Activated T-cell treated with anti-CD3 and anti-CD28 coated beads, Interleukin-2, amount 50 U/mL, for 72 hours (primary cell): Measurements from ENCODE around the gene MET. TPM values are rescaled to one million over a fixed set of nuclear protein-coding genes. Genes with fewer than 3 reads are reported as not detected.
"Not testable (repeated sequence)": the region's sequence is repeated elsewhere in the genome, so short reads cannot be mapped to it uniquely, and the experiment has no call there.

ENCODE experiments used
- ATAC-seq, 2 donors: fragments of 150-1000 bp; cut with Tn5 transposase; replicated peaks in 1 of 2; 2 replicates each; pipeline ENCODE4 v1.10.0; 2021; ENCODE audit warnings: moderate library complexity in 2 of 2, mild to moderate bottlenecking in 1 of 2
- DNase-seq, 2 donors: peaks; one replicate each; pipeline ENCODE4 v3.0.0; 2021 to 2022; ENCODE audit warnings: mixed read lengths in 1 of 2
- H3K27ac Mint-ChIP-seq: one replicate; pipeline ENCODE4 v1.8.0; 2022; ENCODE audit warnings: mild to moderate bottlenecking, moderate library complexity, mixed read lengths
- H3K27me3 Mint-ChIP-seq: one replicate; pipeline ENCODE4 v1.8.0; 2022; ENCODE audit warnings: low read depth, mixed read lengths
- H3K36me3 Mint-ChIP-seq, 2 donors: one replicate each; pipeline ENCODE4 v1.8.0; 2022; ENCODE audit warnings: mixed read lengths in 2 of 2, mild to moderate bottlenecking in 1 of 2; ENCODE audit not compliant: insufficient read depth in 2 of 2
- H3K4me1 Mint-ChIP-seq: one replicate; pipeline ENCODE4 v1.8.0; 2022; ENCODE audit warnings: low read depth, mixed read lengths
- H3K4me3 Mint-ChIP-seq, 2 donors: one replicate each; pipeline ENCODE4 v1.8.0; 2022; ENCODE audit warnings: mild to moderate bottlenecking in 2 of 2, mixed read lengths in 2 of 2, moderate library complexity in 2 of 2
- H3K9me3 Mint-ChIP-seq, 2 donors: one replicate each; pipeline ENCODE4 v1.8.0; 2022; ENCODE audit warnings: mixed read lengths in 2 of 2
- total RNA-seq, 2 donors: library from RNA; stranded (reverse); gene quantifications; one replicate each; pipeline ENCODE4 v1.2.3, GENCODE V29; 2022

Gene MET
- total RNA-seq, 2 donors from 2014 or later, result 2.4 TPM

GRCh38 chr7:116708861-116709260 lies 36.9 kb downstream of the MET start:
- Mint-ChIP-seq H3K9me3 (no peaks in the 10 kb centered on the region), H3K4me3 (no peak overlapping the region), H3K27me3 (peaks cover 24% of the 10 kb centered on the region), H3K27ac (no peak overlapping the region), H3K36me3 (no peaks in the 10 kb centered on the region), H3K4me1 (no peaks in the 10 kb centered on the region)
- no peak for ATAC-seq
- no peak for DNase-seq

DNA sequence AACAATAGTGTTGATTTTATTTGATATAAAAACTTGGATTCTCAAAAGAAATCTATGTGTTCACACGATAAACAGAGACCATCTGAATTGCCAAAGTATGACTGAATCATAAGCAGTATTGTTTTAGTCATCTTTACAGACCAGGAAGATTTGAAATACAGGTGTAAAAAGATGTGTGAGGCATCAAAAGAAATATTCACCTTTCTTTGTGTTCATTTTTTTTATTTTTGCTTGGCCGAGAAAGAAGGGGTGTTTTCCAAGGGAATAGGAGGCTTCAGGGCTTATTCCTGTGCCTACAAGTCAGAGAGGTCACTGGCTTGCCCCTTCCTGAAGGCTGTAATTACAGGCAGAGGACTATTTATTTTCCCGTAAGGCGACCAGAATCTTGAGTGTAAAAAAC lies 37.3 kb downstream of the MET start:
- Mint-ChIP-seq H3K9me3 (no peaks in the 10 kb centered on the region), H3K36me3 (no peaks in the 10 kb centered on the region), H3K4me3 (no peak overlapping the region), H3K4me1 (no peaks in the 10 kb centered on the region), H3K27me3 (peaks cover 19% of the 10 kb centered on the region), H3K27ac (peak overlapping the region; percentile 51)
- DNase-seq, result no peak
- no peak for ATAC-seq

DNA sequence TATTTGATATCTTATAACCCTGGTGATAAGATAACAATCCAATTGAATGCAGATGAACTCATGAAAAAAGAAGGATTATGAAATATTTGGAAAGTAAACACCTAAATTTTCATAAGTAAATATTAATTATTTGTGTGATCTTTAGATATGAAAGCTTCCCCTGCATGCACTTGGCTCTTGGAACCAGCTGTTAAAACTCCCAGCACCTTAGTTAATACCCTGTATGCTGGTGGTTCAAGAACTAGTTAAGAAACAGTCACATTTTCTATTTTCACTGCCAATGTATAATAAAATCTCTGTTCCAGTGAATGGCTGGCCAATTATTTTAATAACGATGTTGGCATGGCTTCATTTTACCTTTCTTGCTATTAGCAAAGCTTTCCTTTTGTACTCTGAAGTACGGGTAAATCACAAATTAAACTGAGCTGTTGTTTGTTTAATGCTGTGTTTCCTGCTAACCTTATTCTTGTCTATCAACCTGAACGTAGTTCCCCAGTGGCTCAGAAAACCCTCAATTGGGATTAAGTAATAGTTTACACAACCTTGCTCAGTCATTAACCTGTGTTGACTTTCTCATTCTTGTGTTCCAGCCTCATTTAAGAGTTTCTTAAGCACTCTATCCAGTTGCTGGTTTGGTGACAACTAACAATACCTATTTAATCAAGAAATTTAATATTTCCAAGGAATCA lies 38.9 kb downstream of the MET start:
- H3K4me3 Mint-ChIP-seq, result no peak overlapping the region
- no peaks in the 10 kb centered on the region for H3K9me3 Mint-ChIP-seq
- peaks cover 19% of the 10 kb centered on the region for H3K27me3 Mint-ChIP-seq
- no peak overlapping the region for H3K27ac Mint-ChIP-seq
- H3K4me1 Mint-ChIP-seq, result no peaks in the 10 kb centered on the region
- DNase-seq (no peak), ATAC-seq (no peak)
- H3K36me3 Mint-ChIP-seq, result no peaks in the 10 kb centered on the region

DNA sequence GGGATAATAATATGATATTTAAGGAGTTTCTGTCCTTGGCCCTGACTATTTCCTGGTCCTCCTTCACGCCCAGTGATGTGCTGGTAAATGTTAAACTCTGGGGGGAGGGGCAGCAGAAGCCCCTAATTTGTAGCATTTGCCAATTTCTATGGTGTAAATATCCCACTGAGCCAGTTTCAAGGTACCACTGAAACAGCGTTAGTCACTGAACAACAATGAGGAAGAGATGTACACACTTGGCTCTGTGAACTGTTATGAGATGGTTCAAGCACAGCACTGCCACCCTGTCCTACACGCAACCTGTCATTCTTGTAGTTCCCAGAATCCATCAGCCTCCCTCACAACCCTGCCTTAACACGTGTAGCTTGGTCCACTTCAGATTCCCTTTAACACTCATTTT lies 39.8 kb downstream of the MET start:
- Mint-ChIP-seq H3K9me3 (no peaks in the 10 kb centered on the region), H3K36me3 (no peaks in the 10 kb centered on the region), H3K4me1 (no peaks in the 10 kb centered on the region), H3K27me3 (peaks cover 26% of the 10 kb centered on the region), H3K27ac (no peak overlapping the region), H3K4me3 (no peak overlapping the region)
- ATAC-seq (no peak), DNase-seq (no peak)

DNA sequence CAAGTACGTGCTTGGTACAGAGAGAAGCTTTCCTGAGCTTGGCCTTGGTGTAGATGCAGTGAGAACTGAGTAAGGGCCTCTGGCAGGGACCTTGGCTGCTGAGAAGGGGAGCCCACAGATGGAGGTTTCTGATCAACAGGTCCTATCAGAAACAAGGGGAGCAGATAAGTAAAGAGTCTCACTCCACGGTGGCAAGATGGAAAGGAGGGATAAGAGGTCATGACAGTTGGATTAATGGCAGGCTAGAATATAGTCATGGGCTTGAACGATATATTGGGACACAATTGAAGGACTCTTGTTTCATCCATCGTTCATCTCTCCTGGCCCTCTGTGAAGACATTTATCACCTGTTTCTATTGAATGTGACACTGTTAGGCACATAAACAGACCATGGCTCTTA lies 41.5 kb downstream of the MET start:
- DNase-seq (no peak), ATAC-seq (no peak)
- Mint-ChIP-seq H3K27ac (no peak overlapping the region), H3K36me3 (no peaks in the 10 kb centered on the region), H3K4me1 (no peaks in the 10 kb centered on the region), H3K27me3 (peaks cover 20% of the 10 kb centered on the region), H3K9me3 (no peaks in the 10 kb centered on the region), H3K4me3 (no peak overlapping the region)

DNA sequence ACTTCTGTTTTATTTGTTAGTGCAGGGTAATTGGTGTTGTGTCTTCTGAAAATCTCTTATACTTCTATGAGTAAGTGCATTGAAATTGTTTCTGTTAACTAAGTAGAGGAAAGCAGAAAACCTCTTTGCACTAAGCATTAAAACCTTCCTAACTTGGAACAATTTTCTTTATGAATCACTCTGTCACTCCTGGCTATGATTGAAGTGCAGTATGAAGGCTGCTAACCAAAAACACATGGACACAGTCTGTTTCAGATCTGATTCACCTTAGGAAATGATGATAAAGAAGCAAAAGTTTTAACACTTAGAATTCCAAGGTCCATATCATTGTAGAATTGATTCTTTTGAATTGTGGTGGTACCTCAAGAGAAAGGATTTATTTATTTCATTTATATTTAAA lies 41.9 kb downstream of the MET start:
- ATAC-seq, result no peak
- Mint-ChIP-seq H3K27me3 (peaks cover 20% of the 10 kb centered on the region), H3K9me3 (no peaks in the 10 kb centered on the region), H3K36me3 (no peaks in the 10 kb centered on the region), H3K27ac (no peak overlapping the region), H3K4me1 (no peaks in the 10 kb centered on the region), H3K4me3 (no peak overlapping the region)
- DNase-seq, result no peak

GRCh38 chr7:116715077-116715476 lies 43.1 kb downstream of the MET start:
- H3K4me3 Mint-ChIP-seq, result no peak overlapping the region
- H3K36me3 Mint-ChIP-seq, result no peaks in the 10 kb centered on the region
- no peak overlapping the region for H3K27ac Mint-ChIP-seq
- no peak for ATAC-seq
- H3K9me3 Mint-ChIP-seq, result no peaks in the 10 kb centered on the region
- H3K27me3 Mint-ChIP-seq, result peaks cover 17% of the 10 kb centered on the region
- DNase-seq, result no peak
- H3K4me1 Mint-ChIP-seq, result no peaks in the 10 kb centered on the region

- DNase-seq (no peak), ATAC-seq (no peak)
- H3K9me3 Mint-ChIP-seq, result no peaks in the 10 kb centered on the region
- H3K27me3 Mint-ChIP-seq, result peaks cover 13% of the 10 kb centered on the region
- H3K36me3 Mint-ChIP-seq, result no peaks in the 10 kb centered on the region
- no peak overlapping the region for H3K4me3 Mint-ChIP-seq
- no peaks in the 10 kb centered on the region for H3K4me1 Mint-ChIP-seq
- no peak overlapping the region for H3K27ac Mint-ChIP-seq
Observed at GRCh38 chr7:116717137-116717536, 45.1 kb downstream of the MET start.

DNA sequence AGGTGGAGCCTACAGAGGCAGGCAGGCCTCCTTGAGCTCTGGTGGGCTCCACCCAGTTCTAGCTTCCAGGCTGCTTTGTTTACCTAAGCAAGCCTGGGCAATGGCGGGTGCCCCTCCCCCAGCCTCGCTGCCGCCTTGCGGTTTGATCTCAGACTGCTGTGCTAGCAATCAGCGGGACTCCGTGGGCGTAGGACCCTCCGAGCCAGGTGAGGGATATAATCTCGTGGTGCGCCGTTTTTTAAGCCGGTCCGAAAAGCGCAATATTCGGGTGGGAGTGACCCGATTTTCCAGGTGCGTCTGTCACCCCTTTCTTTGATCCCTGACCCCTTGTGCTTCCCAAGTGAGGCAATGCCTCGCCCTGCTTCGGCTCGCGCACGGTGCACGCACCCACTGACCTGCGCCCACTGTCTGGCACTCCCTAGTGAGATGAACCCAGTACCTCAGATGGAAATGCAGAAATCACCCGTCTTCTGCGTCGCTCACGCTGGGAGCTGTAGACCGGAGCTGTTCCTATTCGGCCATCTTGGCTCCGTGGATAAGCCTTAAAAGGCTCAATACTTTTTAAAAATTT lies 52.0 kb downstream of the MET start:
- not testable (repeated sequence) for ATAC-seq

GRCh38 chr7:116724560-116725231 lies 52.7 kb downstream of the MET start:
- no peak overlapping the region for H3K27ac Mint-ChIP-seq
- H3K9me3 Mint-ChIP-seq, result no peaks in the 10 kb centered on the region
- no peak overlapping the region for H3K4me3 Mint-ChIP-seq
- ATAC-seq (no peak), DNase-seq (no peak)
- H3K4me1 Mint-ChIP-seq, result no peaks in the 10 kb centered on the region
- peaks cover 17% of the 10 kb centered on the region for H3K27me3 Mint-ChIP-seq
- no peaks in the 10 kb centered on the region for H3K36me3 Mint-ChIP-seq

More for the DNA sequence above, 52.0 kb downstream of the MET start:
- not testable (repeated sequence) for H3K4me1 Mint-ChIP-seq, H3K36me3 Mint-ChIP-seq, H3K4me3 Mint-ChIP-seq, DNase-seq, H3K27ac Mint-ChIP-seq, H3K9me3 Mint-ChIP-seq
- peaks cover 12% of the 10 kb centered on the region for H3K27me3 Mint-ChIP-seq

GRCh38 chr7:116726149-116726548 lies 54.2 kb downstream of the MET start:
- Mint-ChIP-seq H3K4me3 (no peak overlapping the region), H3K27ac (no peak overlapping the region), H3K36me3 (no peaks in the 10 kb centered on the region), H3K27me3 (peaks cover 29% of the 10 kb centered on the region), H3K9me3 (no peaks in the 10 kb centered on the region), H3K4me1 (no peaks in the 10 kb centered on the region)
- no peak for ATAC-seq
- DNase-seq, result no peak

GRCh38 chr7:116726713-116727431 lies 54.9 kb downstream of the MET start:
- H3K4me3 Mint-ChIP-seq, result no peak overlapping the region
- ATAC-seq, result no peak
- no peaks in the 10 kb centered on the region for H3K9me3 Mint-ChIP-seq
- no peak overlapping the region for H3K27ac Mint-ChIP-seq
- DNase-seq, result no peak
- peaks cover 29% of the 10 kb centered on the region for H3K27me3 Mint-ChIP-seq
- H3K36me3 Mint-ChIP-seq, result no peaks in the 10 kb centered on the region
- no peaks in the 10 kb centered on the region for H3K4me1 Mint-ChIP-seq

DNA sequence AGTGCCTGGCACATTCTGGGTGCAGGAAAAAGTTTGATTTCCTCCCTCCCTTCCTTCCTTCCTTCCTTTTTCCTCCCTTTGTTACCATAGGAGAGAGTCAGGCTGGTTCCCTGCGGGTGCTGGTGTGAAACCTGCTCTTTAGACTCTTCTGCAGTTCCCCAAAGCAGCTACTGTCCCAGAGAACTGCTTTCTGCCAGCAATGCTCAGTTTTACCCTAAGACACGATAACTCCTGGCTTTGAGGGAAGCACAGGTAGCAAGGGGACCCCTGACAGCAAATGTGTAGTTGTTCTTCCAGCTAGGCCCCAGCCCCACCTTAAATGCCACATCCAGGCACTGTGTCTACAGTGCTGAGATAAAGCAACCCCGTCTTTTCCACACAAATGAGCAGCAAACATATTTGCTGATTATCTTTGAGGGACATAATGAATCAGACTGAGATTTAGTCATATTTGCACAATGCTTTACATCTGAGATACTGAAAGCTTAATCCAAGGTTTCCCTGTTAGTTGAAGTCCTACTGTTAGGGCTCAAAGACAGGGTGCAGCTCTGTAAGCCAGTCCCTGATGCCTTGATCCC lies 55.5 kb downstream of the MET start:
- H3K27ac Mint-ChIP-seq, result no peak overlapping the region

More for the DNA sequence above, 55.5 kb downstream of the MET start:
- H3K36me3 Mint-ChIP-seq, result no peaks in the 10 kb centered on the region
- no peak for ATAC-seq
- peaks cover 29% of the 10 kb centered on the region for H3K27me3 Mint-ChIP-seq
- DNase-seq, result no peak
- no peaks in the 10 kb centered on the region for H3K9me3 Mint-ChIP-seq
- H3K4me3 Mint-ChIP-seq, result no peak overlapping the region
- H3K4me1 Mint-ChIP-seq, result no peaks in the 10 kb centered on the region
